Loucy (cell line): Measurements from ENCODE around the gene JAK3.

ENCODE experiments used
- H2AFZ ChIP-seq: fragments of 200-600 bp; sonication (generic); 2 replicates; pipeline ENCODE4 v1.6.0; 2016; ENCODE audit warnings: antibody characterized with exemption, mild to moderate bottlenecking, low read length, moderate library complexity
- H3F3A ChIP-seq: fragments of 200-600 bp; 2 replicates; pipeline ENCODE4 v1.6.0; 2016; ENCODE audit warnings: antibody characterized with exemption, low read depth, mild to moderate bottlenecking
- H3K27me3 ChIP-seq: fragments of 200-600 bp; sonication (generic); 2 replicates; pipeline ENCODE4 v1.6.1; 2014; ENCODE audit warnings: low read length, mild to moderate bottlenecking; ENCODE audit not compliant: insufficient read depth, poor library complexity, severe bottlenecking
- H3K36me3 ChIP-seq: fragments of 200-600 bp; sonication (generic); 2 replicates; pipeline ENCODE4 v1.6.1; 2016; ENCODE audit warnings: low read length; ENCODE audit not compliant: insufficient read depth
- H3K4me1 ChIP-seq: fragments of 200-600 bp; sonication (generic); 2 replicates; pipeline ENCODE4 v1.5.1; 2014; ENCODE audit warnings: low read length, mild to moderate bottlenecking; ENCODE audit not compliant: insufficient read depth, poor library complexity, severe bottlenecking
- H3K4me2 ChIP-seq: fragments of 200-600 bp; sonication (generic); 2 replicates; pipeline ENCODE4 v1.6.0; 2014; ENCODE audit warnings: antibody characterized with exemption, low read length, low read depth, mild to moderate bottlenecking; ENCODE audit not compliant: poor library complexity, severe bottlenecking
- H3K4me3 ChIP-seq: fragments of 200-600 bp; sonication (generic); 2 replicates; pipeline ENCODE4 v1.5.1; 2014; ENCODE audit warnings: low read length, mild to moderate bottlenecking, mixed read lengths; ENCODE audit not compliant: poor library complexity, severe bottlenecking
- H3K79me2 ChIP-seq: fragments of 200-600 bp; sonication (generic); 2 replicates; pipeline ENCODE4 v1.6.1; 2014; ENCODE audit warnings: low read length; ENCODE audit not compliant: insufficient read depth
- H3K9ac ChIP-seq: fragments of 200-600 bp; sonication (generic); 2 replicates; pipeline ENCODE4 v1.6.0; 2014; ENCODE audit warnings: mild to moderate bottlenecking, low read depth, low read length, moderate library complexity; ENCODE audit not compliant: poor library complexity, severe bottlenecking
- H3K9me2 ChIP-seq: fragments of 200-600 bp; sonication (generic); replicated peaks from 2 replicates; pipeline ENCODE4 v1.6.1; 2016; ENCODE audit warnings: low read depth, low read length, mixed read lengths
- H3K9me3 ChIP-seq: fragments of 200-600 bp; sonication (generic); 2 replicates; pipeline ENCODE4 v1.6.1; 2014; ENCODE audit warnings: mild to moderate bottlenecking, antibody characterized with exemption, low read length, low read depth; ENCODE audit not compliant: insufficient read depth
- H4K20me1 ChIP-seq: fragments of 200-600 bp; sonication (generic); 2 replicates; pipeline ENCODE4 v1.6.0; 2014; ENCODE audit warnings: antibody characterized with exemption, low read length, mild to moderate bottlenecking; ENCODE audit not compliant: insufficient read depth, poor library complexity, severe bottlenecking
- EZH2phosphoT487 ChIP-seq: fragments of 200-600 bp; IDR thresholded peaks from 2 replicates; pipeline ENCODE4 v1.6.1; 2018; ENCODE audit warnings: antibody characterized with exemption, mild to moderate bottlenecking, moderate library complexity, borderline replicate concordance
- TF ChIP-seq, protein P1 (sequence below): fragments of 200-600 bp; sonication (generic); conservative IDR thresholded peaks from 2 replicates; pipeline ENCODE4 v1.5.1; 2014; ENCODE audit warnings: mild to moderate bottlenecking, antibody characterized with exemption, low read length

The JAK3 gene

GRCh38 chr19:17863520-17864182 is 15.9 kb upstream of the JAK3 start:
- Histone ChIP-seq H3K79me2 (peaks cover 42% of the 10 kb centered on the region), H3K9me3 (no peaks in the 10 kb centered on the region), H3K9ac (no peak overlapping the region), H3K4me2 (no peak overlapping the region), H3F3A (no peaks in the 10 kb centered on the region; the same call in 1 of the 2 replicates), H3K27me3 (peaks cover 7% of the 10 kb centered on the region), H4K20me1 (peaks cover 42% of the 10 kb centered on the region), H3K4me1 (peaks cover 21% of the 10 kb centered on the region), H3K4me3 (no peak overlapping the region), H2AFZ (no peak overlapping the region), H3K9me2 (no peaks in the 10 kb centered on the region), H3K36me3 (peaks cover 48% of the 10 kb centered on the region; the same call in 1 of the 2 replicates)
- TF ChIP-seq, protein P1, sequence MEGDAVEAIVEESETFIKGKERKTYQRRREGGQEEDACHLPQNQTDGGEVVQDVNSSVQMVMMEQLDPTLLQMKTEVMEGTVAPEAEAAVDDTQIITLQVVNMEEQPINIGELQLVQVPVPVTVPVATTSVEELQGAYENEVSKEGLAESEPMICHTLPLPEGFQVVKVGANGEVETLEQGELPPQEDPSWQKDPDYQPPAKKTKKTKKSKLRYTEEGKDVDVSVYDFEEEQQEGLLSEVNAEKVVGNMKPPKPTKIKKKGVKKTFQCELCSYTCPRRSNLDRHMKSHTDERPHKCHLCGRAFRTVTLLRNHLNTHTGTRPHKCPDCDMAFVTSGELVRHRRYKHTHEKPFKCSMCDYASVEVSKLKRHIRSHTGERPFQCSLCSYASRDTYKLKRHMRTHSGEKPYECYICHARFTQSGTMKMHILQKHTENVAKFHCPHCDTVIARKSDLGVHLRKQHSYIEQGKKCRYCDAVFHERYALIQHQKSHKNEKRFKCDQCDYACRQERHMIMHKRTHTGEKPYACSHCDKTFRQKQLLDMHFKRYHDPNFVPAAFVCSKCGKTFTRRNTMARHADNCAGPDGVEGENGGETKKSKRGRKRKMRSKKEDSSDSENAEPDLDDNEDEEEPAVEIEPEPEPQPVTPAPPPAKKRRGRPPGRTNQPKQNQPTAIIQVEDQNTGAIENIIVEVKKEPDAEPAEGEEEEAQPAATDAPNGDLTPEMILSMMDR = no peak
- no peak for TF ChIP-seq EZH2phosphoT487

DNA sequence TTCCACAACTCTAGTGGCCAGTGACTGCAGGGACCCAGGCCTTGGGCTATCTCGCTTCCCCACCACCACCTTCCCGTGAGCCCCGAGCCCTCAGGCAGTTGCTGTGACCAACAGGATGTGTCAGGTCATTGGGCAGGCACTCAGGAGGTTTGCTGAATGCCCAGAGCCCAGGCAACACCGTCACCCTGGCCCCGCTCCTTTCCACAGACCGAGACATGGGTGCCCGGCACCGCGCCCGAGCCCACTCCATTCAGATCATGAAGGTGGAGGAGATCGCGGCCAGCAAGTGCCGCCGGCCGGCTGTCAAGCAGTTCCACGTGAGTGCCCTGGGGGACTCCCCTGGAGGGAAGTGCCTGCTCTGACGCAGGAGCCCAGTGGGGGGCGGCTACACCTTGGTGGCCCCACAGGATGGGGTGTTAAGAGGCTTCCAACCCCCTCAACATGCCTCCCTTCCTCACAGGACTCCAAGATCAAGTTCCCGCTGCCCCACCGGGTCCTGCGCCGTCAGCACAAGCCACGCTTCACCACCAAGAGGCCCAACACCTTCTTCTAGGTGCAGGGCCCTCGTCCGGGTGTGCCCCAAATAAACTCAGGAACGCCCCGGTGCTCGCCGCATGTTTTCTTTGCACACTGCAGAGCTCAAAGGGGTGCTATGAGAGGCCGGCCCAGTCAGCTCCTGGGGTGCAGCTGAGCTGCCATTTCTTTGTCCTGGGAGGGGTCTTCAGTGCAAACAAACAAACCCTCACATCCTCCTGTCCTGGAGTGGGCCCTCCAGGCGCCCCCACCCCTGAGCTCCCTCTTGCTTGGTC is 15.1 kb upstream of the JAK3 start:
- H3K9me2 ChIP-seq = no peaks in the 10 kb centered on the region
- TF ChIP-seq, protein P1 = no peak
- no peak for TF ChIP-seq EZH2phosphoT487
- no peak overlapping the region for H3K9ac ChIP-seq
- peak overlapping the region; percentile 98 for H3K4me3 ChIP-seq
- peaks cover 42% of the 10 kb centered on the region for H4K20me1 ChIP-seq
- peaks cover 42% of the 10 kb centered on the region for H3K79me2 ChIP-seq
- no peaks in the 10 kb centered on the region; the same call in 1 of the 2 replicates for H3F3A ChIP-seq
- no peak overlapping the region for H2AFZ ChIP-seq
- H3K4me1 ChIP-seq = peaks cover 21% of the 10 kb centered on the region
- no peaks in the 10 kb centered on the region for H3K9me3 ChIP-seq
- peak overlapping the region; percentile 96 for H3K4me2 ChIP-seq
- peaks cover 7% of the 10 kb centered on the region for H3K27me3 ChIP-seq
- peaks cover 48% of the 10 kb centered on the region; the same call in 1 of the 2 replicates for H3K36me3 ChIP-seq

DNA sequence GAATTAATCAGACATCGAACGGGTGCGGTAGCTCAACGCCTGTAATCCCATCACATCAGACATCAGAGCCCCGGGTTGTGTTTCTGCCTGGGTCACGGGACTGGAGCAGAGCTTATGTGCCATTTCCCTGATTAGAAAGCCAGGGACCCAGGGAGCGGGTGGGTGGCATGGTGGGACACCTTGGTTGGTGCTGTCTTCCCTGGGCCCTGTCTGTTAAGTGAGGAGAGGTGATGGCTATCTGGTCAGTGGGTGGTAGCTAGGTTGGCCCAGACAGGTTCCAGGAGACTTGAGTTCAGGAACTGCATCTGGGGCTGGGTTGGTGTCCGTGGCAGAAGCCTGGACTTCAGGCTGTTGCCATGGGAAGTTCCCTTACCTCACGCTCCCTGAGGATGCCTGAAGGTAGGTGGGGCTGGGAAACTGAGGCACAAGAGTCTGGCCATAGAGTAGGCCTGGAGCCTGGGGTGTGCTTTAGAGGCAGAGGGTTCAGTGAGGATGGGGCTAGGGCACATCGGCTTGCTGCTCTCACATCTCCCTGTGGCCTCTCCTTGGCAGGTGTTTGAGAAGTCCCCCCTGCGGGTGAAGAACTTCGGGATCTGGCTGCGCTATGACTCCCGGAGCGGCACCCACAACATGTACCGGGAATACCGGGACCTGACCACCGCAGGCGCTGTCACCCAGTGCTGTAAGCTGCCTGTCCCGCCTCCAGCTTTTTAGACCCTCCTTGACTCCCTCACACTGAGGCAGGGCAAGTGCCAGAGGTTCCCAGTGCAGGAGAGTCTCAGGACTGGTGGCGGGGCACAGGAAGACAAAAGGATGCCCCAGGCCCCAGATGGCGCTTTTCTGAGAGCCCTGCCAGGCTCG is 14.0 kb upstream of the JAK3 start:
- no peaks in the 10 kb centered on the region; the same call in 1 of the 2 replicates for H3F3A ChIP-seq
- peak overlapping the region; percentile 98 for H3K4me3 ChIP-seq
- peak overlapping the region; percentile 96 for H3K4me2 ChIP-seq
- TF ChIP-seq EZH2phosphoT487 = no peak
- TF ChIP-seq, protein P1 = no peak
- no peak overlapping the region for H2AFZ ChIP-seq
- peaks cover 7% of the 10 kb centered on the region for H3K27me3 ChIP-seq
- peak overlapping the region; percentile 98 for H3K9ac ChIP-seq
- H3K36me3 ChIP-seq = peaks cover 48% of the 10 kb centered on the region; the same call in 1 of the 2 replicates
- no peaks in the 10 kb centered on the region for H3K9me2 ChIP-seq
- no peaks in the 10 kb centered on the region for H3K9me3 ChIP-seq
- H3K4me1 ChIP-seq = peaks cover 21% of the 10 kb centered on the region
- peaks cover 42% of the 10 kb centered on the region for H3K79me2 ChIP-seq
- H4K20me1 ChIP-seq = peaks cover 42% of the 10 kb centered on the region
